Esophagus (tissue), 2 donors: ENCODE data around the gene SEPTIN5. TPM values are rescaled to one million over a fixed set of nuclear protein-coding genes. Genes with fewer than 3 reads are reported as not detected.

ENCODE experiments used
- polyA plus RNA-seq, 2 donors: library from polyadenylated mRNA; stranded (reverse); fragments of 200-250 nt; gene quantifications; one replicate each; pipeline ENCODE4 v1.2.3, GENCODE V29; 2013
- donor health status: healthy with polysubstance abuse.
- donor health status: Bipolar disorder and iron deficiency.

SEPTIN5 gene
- polyA plus RNA-seq, 2 donors = 40.8 to 51.8 TPM

Other genes starting within 250 kb of the SEPTIN5 start
- 10 to 100 TPM; 59.7 to 78.3 TPM for gene UFD1, start 235.3 kb upstream of the SEPTIN5 start, polyA plus RNA-seq
- gene CDC45, start 234.6 kb upstream of the SEPTIN5 start, polyA plus RNA-seq = 10 to 100 TPM in 1 of 2 donors, 1 to 10 TPM in 1; 9.6 to 12.1 TPM
- gene CLDN5, start 190.1 kb upstream of the SEPTIN5 start, polyA plus RNA-seq = 10 to 100 TPM in 1 of 2 donors, 1 to 10 TPM in 1; 8.5 to 48.3 TPM
- gene GP1BB, start 9.0 kb downstream of the SEPTIN5 start, polyA plus RNA-seq = 1 to 10 TPM; 7.6 to 9.0 TPM
- 1 to 10 TPM; 1.2 to 1.3 TPM for gene TBX1, start 46.3 kb downstream of the SEPTIN5 start, polyA plus RNA-seq
- gene GNB1L, start 140.4 kb downstream of the SEPTIN5 start, polyA plus RNA-seq = 1 to 10 TPM; 4.7 to 6.6 TPM
- gene RTL10, start 140.4 kb downstream of the SEPTIN5 start, polyA plus RNA-seq = 10 to 100 TPM in 1 of 2 donors, 1 to 10 TPM in 1; 8.1 to 13.8 TPM
- 100 to 1,000 TPM; 178 to 218 TPM for gene COMT, start 227.3 kb downstream of the SEPTIN5 start, polyA plus RNA-seq
- gene TXNRD2, start 227.3 kb downstream of the SEPTIN5 start, polyA plus RNA-seq = 10 to 100 TPM in 1 of 2 donors, 1 to 10 TPM in 1; 9.6 to 20.6 TPM